GM21390 (cell line): ENCODE measurements around the gene CCAR1.
"Not testable (repeated sequence)": the region's sequence is repeated elsewhere in the genome, so short reads cannot be mapped to it uniquely, and the experiment has no call there.

ENCODE experiments used
- ATAC-seq: cut with Tn5 transposase; IDR thresholded peaks from one replicate; pipeline ENCODE4 v1.9.1; 2021; ENCODE audit not compliant: unreplicated experiment

CCAR1 gene

DNA sequence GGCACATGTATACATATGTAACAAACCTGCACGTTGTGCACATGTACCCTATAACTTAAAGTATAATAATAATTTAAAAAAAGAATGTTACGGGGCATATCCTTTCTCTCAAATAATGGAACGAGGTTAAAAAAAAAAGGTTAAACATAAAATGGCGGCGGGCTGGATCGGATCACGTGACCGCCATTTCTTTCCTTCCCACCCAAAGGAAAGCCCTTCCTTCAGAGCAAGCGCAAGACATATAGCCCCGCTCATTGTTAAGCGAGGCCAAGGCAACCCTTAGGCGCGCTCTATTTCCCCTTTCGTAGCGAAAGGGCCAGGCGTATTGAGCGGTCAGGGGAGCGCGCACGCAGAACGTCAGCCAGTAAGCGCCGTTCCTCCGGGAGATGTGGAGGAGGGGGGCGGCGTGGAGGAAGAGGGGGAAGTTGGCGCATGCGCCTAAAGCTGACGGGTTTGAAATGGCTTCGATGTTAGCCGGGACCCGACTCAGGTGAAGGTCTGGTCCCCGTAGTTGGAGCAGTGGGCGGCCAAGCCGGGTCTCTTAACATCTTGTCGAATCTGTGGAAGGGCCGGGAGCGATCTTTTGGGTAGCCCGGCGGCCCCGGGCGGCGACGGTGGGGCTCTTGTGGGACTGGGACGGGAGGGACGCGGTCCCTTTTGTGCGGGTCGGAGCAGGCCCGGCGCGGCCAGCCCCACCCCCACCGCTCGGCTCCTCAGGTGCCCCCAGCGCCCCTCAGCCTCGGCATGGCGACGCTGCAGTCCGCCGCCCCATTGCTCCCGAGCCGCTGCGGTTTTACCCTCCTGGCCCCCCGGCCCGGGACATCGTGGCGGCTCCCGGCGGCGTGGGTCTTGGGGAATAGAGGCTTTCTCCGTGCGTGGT is at the start of gene CCAR1:
CCAR1 (plus strand) TSS at position 447 of the 880 bp plus-strand sequence. CDS start 1,266 bp downstream, outside the sequence.
- peak; percentile 100 for ATAC-seq

GRCh38 chr10:68684413-68684812 is 36.6 kb upstream of the CCAR1 start:
- ATAC-seq = peak; percentile 69

- ATAC-seq = no peak
These were observed 25.0 kb upstream of the CCAR1 start for GRCh38 chr10:68696018-68696417.

DNA sequence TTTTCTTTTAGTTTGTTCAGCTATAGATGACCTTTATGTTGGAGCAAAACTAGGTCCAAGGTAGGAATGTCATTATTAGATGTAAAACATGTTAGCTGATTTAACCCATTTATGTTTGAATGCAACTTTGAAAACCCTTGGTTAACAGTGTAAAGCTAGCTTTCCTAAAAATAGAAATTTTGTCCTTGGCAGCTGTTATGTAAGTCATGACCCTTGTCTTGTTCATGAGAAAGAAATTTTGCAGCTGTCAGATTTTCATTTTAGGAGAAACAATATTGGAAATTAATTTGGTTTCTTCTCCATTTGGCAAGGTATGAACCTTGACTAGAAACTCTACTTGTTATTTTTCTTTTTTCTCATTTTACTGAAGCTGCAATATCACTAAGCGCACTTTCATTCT is 23.9 kb upstream of the CCAR1 start:
- no peak for ATAC-seq

DNA sequence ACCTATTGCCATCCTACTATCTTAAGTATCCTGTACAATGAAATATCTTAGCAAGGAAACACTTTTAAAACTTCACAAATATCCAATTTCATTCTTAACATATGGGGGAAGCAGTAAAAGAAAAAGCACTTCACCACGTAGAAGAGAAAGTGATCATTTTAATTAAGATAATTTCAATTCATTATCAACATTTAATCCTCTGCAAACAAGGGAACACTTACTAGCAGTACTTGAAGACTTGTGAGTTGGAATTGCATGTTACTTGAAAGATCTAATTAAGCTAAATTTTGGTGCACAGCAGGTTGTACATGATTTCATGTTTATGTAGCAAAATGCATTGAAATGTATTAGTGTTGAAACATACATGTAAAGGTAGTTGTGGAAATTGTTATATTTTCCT is 20.8 kb upstream of the CCAR1 start:
- ATAC-seq = no peak

DNA sequence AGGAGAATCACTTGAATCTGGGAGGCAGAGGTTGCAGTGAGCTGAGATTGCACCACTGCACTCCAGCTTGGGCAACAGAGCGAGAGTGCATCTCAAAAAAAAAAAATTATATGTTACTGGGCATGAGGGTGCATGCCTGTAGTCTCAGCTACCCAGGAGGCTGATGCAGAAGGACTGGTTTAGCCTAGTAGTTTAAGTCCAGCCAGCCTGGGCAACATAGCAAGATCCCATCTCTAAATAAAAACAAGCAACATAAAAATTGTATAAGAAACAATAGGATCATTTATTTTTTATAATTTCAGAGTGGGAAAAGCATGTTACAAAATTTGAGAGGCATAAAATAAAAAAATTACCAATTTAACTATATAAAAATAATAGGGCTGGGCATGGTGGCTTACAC is 15.5 kb upstream of the CCAR1 start:
- ATAC-seq = no peak

DNA sequence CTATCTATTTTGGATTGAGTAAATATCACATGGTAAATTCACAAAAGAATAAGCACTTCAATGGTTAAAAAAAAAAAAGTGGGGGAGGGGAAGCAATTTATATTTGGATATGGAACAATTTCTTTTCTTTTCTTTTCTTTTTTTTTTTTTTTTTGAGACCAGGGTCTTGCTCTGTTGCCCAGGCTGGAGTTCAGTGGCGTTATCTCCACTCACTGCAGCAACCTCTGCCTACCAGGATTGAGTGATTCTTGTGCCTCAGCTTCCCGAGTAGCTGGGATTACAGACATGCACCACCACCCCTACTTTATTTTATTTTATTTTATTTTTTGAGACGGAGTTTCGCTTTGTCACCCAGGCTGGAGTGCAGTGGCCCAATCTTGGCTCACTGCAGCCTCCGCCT is 12.1 kb upstream of the CCAR1 start:
- not testable (repeated sequence) for ATAC-seq

GRCh38 chr10:68713065-68713464 is 8.0 kb upstream of the CCAR1 start:
- ATAC-seq = not testable (repeated sequence)

DNA sequence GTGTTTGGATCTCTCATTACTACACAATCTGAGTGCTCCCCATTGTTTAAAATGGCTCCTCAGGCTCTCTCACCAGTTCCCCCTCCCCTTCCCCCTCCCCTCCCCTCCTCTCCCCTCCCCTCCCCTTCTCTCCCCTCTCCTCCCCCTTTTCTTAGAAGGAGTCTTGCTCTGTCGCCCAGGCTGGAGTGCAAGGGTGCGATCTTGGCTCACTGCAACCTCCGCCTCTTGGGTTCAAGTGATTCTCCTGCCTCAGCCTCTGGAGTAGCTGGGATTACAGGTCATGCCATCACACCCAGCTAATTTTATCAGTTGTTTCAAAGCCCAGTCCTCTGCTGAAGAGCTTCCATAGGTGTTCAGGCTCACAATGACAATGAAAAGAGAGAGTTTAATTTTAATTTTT is 3.6 kb upstream of the CCAR1 start:
- ATAC-seq = no peak

- ATAC-seq = peak; percentile 19
These were observed 765 bp downstream of the CCAR1 start for GRCh38 chr10:68721673-68722335.

DNA sequence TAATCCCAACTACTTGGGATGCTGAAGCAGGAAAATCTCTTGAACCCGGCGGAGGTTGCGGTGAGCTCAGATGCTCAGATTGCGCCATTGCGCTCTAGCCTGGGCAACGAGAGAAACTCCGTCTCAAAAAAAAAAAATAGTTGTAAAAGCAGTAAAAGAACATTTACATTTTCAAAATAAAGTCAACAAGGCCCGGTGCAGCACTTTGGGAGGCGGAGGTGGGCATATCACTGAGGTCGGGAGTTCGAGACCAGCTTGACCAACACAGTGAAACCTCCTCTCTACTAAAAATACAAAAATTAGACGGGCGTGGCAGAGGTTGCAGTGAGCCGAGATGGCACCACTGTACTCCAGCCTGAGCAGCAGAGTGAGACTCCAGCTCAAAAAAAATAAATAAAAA is 4.0 kb downstream of the CCAR1 start:
- ATAC-seq = no peak

DNA sequence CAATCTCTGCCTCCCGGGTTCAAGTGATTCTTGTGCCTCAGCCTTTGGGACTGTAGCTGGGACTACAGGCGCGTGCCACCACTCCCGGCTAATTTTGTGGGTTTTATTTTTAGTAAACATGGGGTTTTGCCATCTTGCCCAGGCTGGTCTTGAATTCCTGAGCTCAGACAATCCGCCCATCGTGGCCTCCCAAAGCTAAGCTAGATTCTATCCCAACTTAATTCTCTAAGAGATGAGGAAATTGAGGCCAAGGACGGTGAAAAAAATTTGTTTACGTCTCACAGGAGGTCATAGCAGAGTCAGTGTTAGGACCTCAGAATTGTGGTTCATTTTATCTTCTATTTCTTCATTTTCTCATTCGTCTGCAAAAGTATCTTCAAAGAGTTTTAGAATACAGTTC is 6.1 kb downstream of the CCAR1 start:
- ATAC-seq = no peak

DNA sequence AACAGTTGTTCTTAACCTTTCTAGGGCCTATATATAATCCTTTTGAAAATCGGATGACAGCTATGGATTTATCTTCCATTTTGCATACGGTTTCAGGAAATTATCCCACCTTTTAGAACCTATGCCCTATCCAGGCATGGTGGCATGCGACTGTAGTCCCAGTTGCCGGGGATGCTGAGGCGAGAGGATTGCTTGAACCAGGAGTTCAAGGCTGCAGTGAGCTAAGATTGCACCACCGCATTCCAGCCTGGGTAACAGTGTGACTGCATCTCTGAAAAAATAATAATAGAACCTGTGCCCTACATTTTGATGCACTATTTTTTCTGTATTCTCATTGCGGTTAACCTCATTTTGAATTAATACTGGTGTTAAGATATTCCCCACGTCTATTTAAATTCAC is 11.6 kb downstream of the CCAR1 start:
- no peak for ATAC-seq

DNA sequence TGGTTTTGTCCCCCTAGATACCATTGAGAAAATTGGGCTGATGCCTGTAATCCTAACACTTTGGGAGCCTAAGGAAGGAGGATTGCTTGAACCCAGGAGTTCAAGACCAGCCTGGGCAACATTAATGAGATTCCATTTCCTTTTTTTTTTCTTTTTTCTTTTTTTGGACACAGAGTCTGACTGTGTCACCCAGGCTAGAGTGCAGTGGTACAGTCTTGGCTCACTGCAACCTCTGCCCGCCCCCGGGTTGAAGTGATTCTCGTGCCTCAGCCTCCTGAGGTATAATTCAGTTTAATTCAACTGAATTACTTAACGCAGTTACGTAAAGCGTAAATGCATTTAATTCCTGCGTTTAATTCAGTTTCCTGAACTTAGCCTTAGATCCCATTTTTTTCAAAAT is 13.3 kb downstream of the CCAR1 start:
- ATAC-seq = no peak

DNA sequence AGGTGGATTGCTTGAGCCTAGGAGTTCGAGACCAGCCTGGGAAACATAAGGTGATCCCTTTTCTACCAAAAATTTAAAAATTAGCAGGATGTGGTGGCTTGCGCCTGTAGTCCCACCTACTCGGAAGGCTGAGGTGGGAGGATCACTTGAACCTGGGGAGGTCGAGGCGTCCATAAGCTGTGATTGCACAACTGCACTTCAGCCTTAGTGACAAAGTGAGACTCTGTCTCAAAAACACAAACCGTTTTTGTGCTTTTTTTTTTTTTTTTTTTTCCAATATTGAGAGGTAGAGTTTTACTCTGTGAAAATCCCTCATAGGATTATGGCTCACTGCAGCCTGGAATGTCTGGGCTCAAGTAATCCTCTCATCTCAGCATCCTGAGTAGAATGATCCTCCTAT is 14.1 kb downstream of the CCAR1 start:
- no peak for ATAC-seq

DNA sequence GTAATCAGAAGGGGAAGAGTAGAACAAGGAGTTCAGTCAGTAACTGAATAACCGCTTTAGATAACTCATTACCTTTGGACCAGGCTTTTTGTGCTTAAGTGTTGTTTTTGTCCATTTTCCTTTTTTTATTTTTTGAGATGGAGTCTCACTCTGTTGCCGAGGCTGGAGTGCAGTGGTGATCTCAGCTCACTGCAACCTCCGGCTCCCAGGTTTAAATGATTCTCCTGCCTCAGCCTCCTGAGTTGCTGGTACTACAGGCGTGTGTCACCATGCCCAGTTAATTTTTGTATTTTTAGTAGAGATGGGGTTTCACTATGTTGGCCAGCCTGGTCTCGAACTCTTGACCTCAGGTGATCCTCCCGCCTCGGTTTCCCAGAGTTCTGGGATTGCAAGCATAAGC is 14.7 kb downstream of the CCAR1 start:
- not testable (repeated sequence) for ATAC-seq

DNA sequence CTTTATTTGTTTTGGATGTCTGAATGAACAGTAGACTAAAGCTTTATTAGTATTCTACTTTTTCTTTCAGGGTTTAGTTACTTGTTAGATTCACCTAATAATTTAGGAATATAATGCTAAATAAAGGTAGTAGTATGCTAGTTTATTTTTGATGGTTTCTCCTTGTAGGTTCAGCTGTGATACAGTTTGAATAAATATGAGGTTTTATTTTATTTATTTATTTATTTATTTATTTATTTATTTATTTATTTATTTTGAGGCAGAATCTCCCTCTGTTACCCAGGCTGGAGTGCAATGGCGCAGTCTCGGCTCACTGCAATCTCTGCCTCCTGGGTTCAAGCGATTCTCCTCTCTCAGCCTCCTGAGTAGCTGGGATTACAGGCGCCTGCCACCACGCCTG is 19.6 kb downstream of the CCAR1 start:
- not testable (repeated sequence) for ATAC-seq

GRCh38 chr10:68742397-68742796 is 21.4 kb downstream of the CCAR1 start:
- ATAC-seq = no peak

GRCh38 chr10:68752711-68753350 is 31.8 kb downstream of the CCAR1 start:
- no peak for ATAC-seq

DNA sequence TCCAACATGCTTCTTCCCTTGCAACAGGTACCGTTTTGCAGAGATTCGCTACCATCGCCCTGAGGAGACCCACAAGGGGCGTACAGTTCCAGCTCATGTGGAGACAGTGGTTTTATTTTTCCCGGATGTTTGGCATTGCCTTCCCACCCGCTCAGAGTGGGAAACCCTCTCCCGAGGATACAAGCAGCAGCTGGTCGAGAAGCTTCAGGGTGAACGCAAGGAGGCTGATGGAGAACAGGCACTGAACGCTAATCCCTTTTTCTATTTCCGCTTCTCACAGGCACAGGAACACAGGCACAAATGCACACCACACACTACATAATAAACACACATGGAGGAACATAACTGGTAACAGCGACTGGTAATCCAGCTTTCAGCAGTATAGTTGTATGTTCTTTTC is 35.2 kb downstream of the CCAR1 start:
- no peak for ATAC-seq

DNA sequence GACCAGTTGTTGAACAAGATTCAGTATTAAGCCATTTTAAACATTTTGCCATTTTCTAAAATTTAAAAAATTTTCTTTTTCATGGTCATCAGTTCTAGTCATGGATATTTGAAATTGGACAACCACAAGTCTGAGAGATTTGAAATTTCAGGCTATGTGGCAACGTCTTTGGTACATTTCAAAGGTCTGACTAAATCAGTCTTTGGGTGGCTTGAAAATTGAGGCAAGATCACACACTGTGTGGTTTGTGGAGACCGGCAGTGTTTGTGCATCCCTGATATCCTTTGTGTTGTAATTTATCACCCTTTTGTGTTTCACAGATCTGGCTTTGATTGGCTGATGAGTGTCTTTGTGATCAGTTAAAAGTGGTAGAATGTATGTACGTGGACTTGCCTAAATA is 35.7 kb downstream of the CCAR1 start:
- no peak for ATAC-seq
